ENCODE data around the gene KIF11. TPM values are rescaled to one million over a fixed set of nuclear protein-coding genes. Genes with fewer than 3 reads are reported as not detected.
"Not testable (repeated sequence)": the region's sequence is repeated elsewhere in the genome, so short reads cannot be mapped to it uniquely, and the experiment has no call there.

Gene KIF11
- 0.78 TPM for total RNA-seq
- long read RNA-seq, partial matches to known transcripts: 1 of 1 reads
- long read RNA-seq, other reads (novel, unspliced or antisense): 0 of 1 reads

DNA sequence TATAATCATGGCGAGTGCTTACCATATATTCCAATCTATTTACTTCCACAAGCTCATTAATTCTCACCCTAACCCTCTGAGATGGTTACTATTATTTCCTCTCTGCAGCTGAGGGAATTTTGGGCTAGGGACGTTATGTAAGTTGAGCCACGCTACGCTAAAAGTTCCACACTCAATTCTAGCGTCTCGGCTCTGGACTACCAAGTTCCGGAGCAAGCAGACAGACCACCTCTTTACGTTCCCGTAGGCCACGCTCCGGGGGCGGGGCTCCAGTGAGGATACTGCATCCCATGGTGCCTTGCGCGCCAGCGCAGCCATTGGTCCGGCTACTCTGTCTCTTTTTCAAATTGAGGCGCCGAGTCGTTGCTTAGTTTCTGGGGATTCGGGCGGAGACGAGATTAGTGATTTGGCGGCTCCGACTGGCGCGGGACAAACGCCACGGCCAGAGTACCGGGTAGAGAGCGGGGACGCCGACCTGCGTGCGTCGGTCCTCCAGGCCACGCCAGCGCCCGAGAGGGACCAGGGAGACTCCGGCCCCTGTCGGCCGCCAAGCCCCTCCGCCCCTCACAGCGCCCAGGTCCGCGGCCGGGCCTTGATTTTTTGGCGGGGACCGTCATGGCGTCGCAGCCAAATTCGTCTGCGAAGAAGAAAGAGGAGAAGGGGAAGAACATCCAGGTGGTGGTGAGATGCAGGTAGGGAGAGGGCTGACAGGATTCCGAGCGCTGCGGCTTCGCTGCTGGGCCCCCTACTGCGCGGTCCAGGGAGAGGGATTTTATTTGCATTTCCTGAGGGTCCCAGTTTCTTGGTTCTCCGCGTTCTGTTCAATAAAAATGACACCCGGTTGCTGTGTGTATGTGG, at the start of gene KIF11:
TSS of gene KIF11 (plus strand) at position 370 of the 858 bp plus-strand sequence. CDS start at position 616, 246 bp downstream.
- intact Hi-C loops (cut with DNase I): loop anchor here (10.0 kb wide), 1 partner anchor 282 kb away; no protein-coding TSS in a partner anchor
- DNase-seq (peak; percentile 100), ATAC-seq (ENCODE audit: poor library complexity) (peak; percentile 97)

DNA sequence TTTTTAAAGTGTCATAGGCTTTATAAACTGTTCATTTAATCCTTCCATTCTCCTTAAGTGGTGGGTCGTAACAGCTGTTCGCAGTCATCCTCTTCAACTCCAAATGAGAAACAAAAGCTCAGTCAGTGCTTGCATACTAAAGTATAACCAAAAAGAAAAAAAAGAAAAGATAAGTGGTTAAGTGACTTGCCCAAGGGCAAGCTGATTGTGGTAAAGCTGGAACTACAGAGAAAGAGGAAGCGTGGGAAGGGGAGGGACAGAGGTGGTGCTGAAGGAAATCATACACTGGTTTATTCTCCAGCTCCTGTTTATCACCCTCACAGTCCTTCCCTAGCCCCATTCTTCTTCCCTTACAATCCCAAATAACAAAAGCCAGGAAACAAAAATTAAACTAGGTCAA, 48.6 kb upstream of the KIF11 start:
- DNase-seq (no peak), ATAC-seq (ENCODE audit: poor library complexity) (no peak)
- intact Hi-C loops (cut with DNase I): no loop called here

DNA sequence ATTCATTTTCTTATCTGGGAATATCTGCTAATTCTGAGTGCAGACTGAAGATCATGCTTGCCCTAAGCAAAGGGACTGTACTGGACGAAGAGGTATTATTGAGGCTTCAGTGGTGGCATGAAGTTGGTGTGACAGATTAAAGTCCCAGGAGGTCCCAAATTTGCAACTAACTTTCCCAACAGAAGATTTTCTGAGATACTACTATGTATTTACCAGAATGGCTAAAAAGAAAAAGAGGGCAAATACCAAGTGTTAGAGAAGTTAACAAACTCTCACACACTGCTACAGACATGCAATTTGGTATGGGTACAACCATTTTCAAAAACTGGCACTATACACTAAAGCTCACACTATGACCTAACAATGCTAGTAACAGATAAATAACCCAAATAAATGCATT, 47.4 kb upstream of the KIF11 start:
- intact Hi-C loops (cut with DNase I): no loop called here
- DNase-seq (no peak), ATAC-seq (ENCODE audit: poor library complexity) (no peak)

GRCh38 chr10:92547676-92548075, 45.3 kb upstream of the KIF11 start:
- intact Hi-C loops (cut with DNase I): no loop called here

DNA sequence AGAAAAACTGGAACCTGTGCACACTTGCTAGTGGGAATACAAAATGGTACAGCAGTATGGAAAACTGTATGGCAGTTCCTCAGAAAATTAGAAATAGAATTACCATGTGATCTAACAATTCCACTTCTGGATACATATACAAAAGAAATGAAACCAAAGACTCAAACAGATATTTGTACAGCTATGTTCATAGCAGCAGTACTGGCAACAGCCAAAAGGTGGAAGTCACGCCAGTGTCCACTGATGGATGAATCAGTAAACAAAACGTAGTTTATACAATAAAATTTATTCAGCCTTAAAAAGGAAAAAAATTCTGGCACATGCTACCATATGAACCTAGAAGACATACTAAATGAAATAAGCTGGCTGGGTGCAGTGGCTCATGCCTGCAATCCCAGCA, 42.0 kb upstream of the KIF11 start:
- DNase-seq (no peak), ATAC-seq (ENCODE audit: poor library complexity) (no peak)
- intact Hi-C loops (cut with DNase I): no loop called here

More at GRCh38 chr10:92547676-92548075, 45.3 kb upstream of the KIF11 start:
- DNase-seq (no peak), ATAC-seq (ENCODE audit: poor library complexity) (no peak)

DNA sequence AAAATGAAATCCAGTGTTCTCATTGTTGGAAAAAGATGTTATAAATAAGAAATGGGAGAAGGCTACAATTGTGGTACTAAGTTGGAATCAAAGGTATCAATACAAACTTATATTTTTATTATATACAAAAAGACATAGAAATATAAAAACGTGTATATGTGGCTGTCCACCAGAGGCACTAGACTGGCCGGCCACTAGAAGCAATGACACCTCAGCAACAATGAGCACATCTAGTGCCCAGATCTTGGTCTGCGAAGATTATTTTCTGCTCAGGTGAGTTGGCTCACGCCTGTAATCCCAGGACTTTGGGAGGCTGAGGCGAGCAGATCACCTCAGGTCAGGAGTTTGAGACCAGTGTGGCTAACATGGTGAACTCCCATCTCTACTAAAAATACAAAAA, 40.6 kb upstream of the KIF11 start:
- DNase-seq (no peak), ATAC-seq (ENCODE audit: poor library complexity) (no peak)
- intact Hi-C loops (cut with DNase I): no loop called here

- intact Hi-C loops (cut with DNase I): no loop called here
- no peak for ATAC-seq (ENCODE audit: poor library complexity)
- no peak for DNase-seq
Observed at GRCh38 chr10:92553959-92554358, 39.0 kb upstream of the KIF11 start.

GRCh38 chr10:92559046-92559445, 33.9 kb upstream of the KIF11 start:
- intact Hi-C loops (cut with DNase I): no loop called here
- ATAC-seq (ENCODE audit: poor library complexity) (no peak), DNase-seq (no peak)

GRCh38 chr10:92562424-92562823, 30.5 kb upstream of the KIF11 start:
- intact Hi-C loops (cut with DNase I): no loop called here
- DNase-seq (no peak), ATAC-seq (ENCODE audit: poor library complexity) (no peak)

DNA sequence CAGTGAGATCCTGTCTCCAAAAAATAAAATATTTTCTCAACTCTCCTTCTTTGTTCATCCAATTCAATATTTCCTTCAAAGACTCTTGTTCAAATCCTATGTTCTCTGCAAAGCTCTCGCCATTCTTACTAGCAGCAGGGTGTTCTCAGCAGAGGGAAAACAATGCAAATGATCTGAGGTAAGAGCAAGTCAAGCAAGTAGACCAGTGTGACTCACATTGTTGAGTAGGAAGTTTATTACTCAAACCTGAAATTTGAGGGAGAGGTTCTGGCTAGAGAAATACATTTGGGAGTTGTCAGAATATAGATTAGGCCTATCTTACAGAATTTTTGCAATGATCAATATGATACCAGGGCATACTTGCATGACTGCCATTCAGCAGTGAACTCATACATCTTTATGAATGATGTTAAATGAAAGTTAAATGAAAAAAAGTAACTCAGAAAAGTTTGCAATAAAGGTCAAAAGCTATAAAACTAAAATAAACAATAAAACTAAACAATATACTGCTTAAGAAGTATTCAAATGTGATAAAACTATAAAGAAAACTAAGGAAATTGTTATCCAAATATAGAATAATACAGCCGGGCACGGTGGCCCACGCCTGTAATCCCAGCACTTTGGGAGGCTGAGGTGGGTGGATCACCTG, 24.9 kb upstream of the KIF11 start:
- no peak for ATAC-seq (ENCODE audit: poor library complexity)
- DNase-seq: no peak
- intact Hi-C loops (cut with DNase I): no loop called here

GRCh38 chr10:92569071-92569470, 23.9 kb upstream of the KIF11 start:
- intact Hi-C loops (cut with DNase I): no loop called here
- ATAC-seq (ENCODE audit: poor library complexity): no peak
- no peak for DNase-seq

DNA sequence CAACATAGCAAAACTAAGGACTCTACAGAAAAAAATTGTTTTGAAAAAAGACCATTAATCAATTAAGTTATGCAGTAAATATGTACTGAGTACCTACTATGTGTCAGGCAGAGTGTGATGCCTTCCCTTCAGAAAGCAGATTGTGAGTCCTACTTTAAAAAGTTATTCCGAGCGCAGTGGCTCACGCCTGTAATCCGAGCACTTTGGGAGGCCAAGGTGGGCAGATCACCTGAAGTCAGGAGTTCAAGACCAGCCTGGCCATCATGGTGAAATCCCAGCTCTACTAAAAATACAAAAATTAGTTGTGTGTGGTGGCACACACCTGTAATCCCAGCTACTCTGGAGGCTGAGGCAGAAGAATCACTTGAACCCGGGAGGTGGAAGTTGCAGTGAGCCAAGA, 23.3 kb upstream of the KIF11 start:
- ATAC-seq (ENCODE audit: poor library complexity); DNase-seq; intact Hi-C loops (cut with DNase I): not testable (repeated sequence)

- no peak for DNase-seq
- intact Hi-C loops (cut with DNase I): no loop called here
- ATAC-seq (ENCODE audit: poor library complexity): no peak
Observed at GRCh38 chr10:92571649-92572048, 21.3 kb upstream of the KIF11 start.

- intact Hi-C loops (cut with DNase I): no loop called here
- no peak for DNase-seq
- ATAC-seq (ENCODE audit: poor library complexity): no peak
Observed at GRCh38 chr10:92572362-92573090, 20.4 kb upstream of the KIF11 start.

- peak; percentile 3 for ATAC-seq (ENCODE audit: poor library complexity)
- intact Hi-C loops (cut with DNase I): no loop called here
- DNase-seq: no peak
Observed at GRCh38 chr10:92573091-92573797, 19.7 kb upstream of the KIF11 start.

DNA sequence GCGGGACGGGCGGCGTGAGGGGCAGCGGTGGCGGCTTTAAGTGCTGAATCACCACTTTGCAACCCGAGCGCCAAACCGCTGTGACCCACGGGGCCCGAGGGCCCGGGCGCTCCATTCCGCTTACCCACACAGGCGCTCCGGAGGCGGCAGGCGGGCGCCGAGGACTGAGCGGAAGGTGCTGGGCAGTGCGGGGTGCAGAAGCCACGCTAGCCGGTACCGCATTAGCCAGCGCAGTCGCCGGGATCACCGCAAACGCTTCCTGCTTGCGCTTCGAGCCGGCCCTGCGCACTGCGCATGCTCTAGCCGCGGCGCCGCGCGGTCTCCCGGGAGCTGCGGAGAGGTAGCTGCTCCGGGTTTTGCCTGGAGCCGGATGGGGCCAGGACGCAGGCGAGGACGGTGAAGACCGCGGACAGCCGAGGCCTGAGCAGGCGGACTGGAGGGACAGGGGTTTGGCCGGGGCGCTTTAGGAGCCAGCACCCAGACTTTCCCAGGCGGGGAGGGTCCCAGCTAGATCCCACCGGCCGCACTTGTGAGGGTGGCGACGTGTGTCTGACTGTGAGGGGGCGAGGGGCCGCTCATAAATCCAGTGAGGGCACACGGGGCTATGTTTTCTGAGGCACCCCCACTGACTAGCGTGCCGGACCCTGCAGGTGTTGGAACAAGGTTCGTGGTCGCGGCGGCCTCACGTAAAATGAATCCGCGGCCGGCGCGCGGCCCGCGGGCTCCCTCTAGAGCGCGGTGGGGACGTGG, 19.0 kb upstream of the KIF11 start, which contains the start of gene IDE:
TSS of gene IDE (minus strand) at position 296 of the 750 bp plus-strand sequence. CDS start at position 222, 74 bp downstream.
- intact Hi-C loops (cut with DNase I): loop anchor here (2.0 kb wide), 1 partner anchor 57 kb away; no protein-coding TSS in a partner anchor
- DNase-seq: peak; percentile 94
- peak; percentile 98 for ATAC-seq (ENCODE audit: poor library complexity)

GRCh38 chr10:92574548-92575261, 18.2 kb upstream of the KIF11 start:
- intact Hi-C loops (cut with DNase I): loop anchor here (2.0 kb wide), 1 partner anchor 58 kb away; no protein-coding TSS in a partner anchor
- ATAC-seq (ENCODE audit: poor library complexity): no peak
- DNase-seq: no peak
